ENCODE data around the gene CHN1.

The CHN1 gene

GRCh38 chr2:174760845-174761473, 244.2 kb downstream of the CHN1 start:
- no peak for DNase-seq

- DNase-seq: no peak
Measured at GRCh38 chr2:174759381-174760065, 245.7 kb downstream of the CHN1 start.

- no peak for DNase-seq
Measured at GRCh38 chr2:174756743-174757142, 248.4 kb downstream of the CHN1 start.

GRCh38 chr2:174753038-174753633, 252.0 kb downstream of the CHN1 start:
- no peak for DNase-seq

GRCh38 chr2:174752403-174753037, 252.7 kb downstream of the CHN1 start:
- no peak for DNase-seq

- no peak for DNase-seq
Measured at GRCh38 chr2:174750923-174751441, 254.2 kb downstream of the CHN1 start.

GRCh38 chr2:174749793-174750192, 255.4 kb downstream of the CHN1 start:
- DNase-seq: no peak

- DNase-seq: peak; percentile 20
Measured at GRCh38 chr2:174748948-174749347, 256.2 kb downstream of the CHN1 start.

Data from amniotic stem cell (primary cell).